ENCODE measurements around the gene SPATA25.

Gene SPATA25

DNA sequence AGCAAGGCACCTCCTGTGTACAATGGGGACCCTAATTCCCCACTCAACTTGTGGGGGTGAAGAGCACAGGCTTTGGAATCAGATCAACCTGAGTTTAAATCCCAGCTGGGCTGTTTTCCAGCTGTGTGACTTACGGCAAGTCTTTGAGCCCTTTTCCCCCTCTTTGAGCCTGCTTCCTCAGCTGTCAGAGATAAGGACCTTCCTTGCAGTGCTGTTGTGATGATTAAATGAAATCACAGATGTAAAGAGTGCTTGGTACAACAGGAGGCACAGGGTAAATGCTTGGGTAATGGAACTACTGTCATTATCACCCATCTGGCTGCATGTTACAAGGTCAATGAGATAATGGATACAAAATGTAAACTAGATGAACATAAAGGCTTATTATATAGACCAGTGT, 50.6 kb downstream of the SPATA25 start:
- TF ChIP-seq, protein P1, sequence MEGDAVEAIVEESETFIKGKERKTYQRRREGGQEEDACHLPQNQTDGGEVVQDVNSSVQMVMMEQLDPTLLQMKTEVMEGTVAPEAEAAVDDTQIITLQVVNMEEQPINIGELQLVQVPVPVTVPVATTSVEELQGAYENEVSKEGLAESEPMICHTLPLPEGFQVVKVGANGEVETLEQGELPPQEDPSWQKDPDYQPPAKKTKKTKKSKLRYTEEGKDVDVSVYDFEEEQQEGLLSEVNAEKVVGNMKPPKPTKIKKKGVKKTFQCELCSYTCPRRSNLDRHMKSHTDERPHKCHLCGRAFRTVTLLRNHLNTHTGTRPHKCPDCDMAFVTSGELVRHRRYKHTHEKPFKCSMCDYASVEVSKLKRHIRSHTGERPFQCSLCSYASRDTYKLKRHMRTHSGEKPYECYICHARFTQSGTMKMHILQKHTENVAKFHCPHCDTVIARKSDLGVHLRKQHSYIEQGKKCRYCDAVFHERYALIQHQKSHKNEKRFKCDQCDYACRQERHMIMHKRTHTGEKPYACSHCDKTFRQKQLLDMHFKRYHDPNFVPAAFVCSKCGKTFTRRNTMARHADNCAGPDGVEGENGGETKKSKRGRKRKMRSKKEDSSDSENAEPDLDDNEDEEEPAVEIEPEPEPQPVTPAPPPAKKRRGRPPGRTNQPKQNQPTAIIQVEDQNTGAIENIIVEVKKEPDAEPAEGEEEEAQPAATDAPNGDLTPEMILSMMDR (IDR thresholded peaks at IDR 0.05) = no peak
